HCT116 (cell line): Measurements from ENCODE around the gene CD7. TPM values are rescaled to one million over a fixed set of nuclear protein-coding genes. Genes with fewer than 3 reads are reported as not detected.

Source experiments
- ATAC-seq: fragments of 200-7000 bp; cut with Tn5 transposase; 2 replicates; pipeline ENCODE4 v1.9.1; 2020; ENCODE audit warnings: mild to moderate bottlenecking, moderate library complexity
- BruUV-seq: library from RNA; stranded (reverse); fragments of 400-500 nt; replicated peaks from 2 replicates; lab custom pipeline; 2021; lab: Mats Ljungman, UMichigan
- CTCF ChIA-PET: fragments of 300-600 bp; sonication (Branson Sonifier 250); formaldehyde crosslinking; loops from one replicate; lab custom pipeline; 2021; ENCODE audit warnings: antibody characterized with exemption; lab: Charles Lee
- POLR2A ChIA-PET: fragments of 300-600, 350-600 bp; sonication (Branson Sonifier 250); formaldehyde crosslinking; loops from one replicate; lab custom pipeline; 2021; ENCODE audit warnings: antibody characterized with exemption; lab: Charles Lee
- RAD21 ChIA-PET, 2 experiments: fragments of 300-600 bp; sonication (Branson Sonifier 250); formaldehyde crosslinking; loops; one replicate each; lab custom pipeline; 2023; ENCODE audit warnings: low total read pairs in 2 of 2; ENCODE audit not compliant: uncharacterized antibody in 2 of 2, unreplicated experiment in 2 of 2, low non-redundant PET in 1 of 2; lab: Charles Lee
- DNase-seq: peaks from one replicate; pipeline ENCODE4 v3.0.0-alpha.2; 2010; ENCODE audit warnings: low read depth, low spot score
- H2AFZ ChIP-seq: fragments of 200-600 bp; shearing (Covaris generic), sonication (generic); 2 replicates; pipeline ENCODE4 v1.6.1; 2017; ENCODE audit warnings: low read depth, mixed run types, mixed read lengths, antibody characterized with exemption, low read length; ENCODE audit not compliant: poor library complexity, severe bottlenecking
- H3K27ac ChIP-seq: 2 replicates; pipeline ENCODE4 v1.5.1; 2012; ENCODE audit warnings: low read depth, low read length
- H3K27me3 ChIP-seq: fragments of 200-600 bp; sonication (generic); 2 replicates; pipeline ENCODE4 v1.6.1; 2016; ENCODE audit warnings: mixed run types, low read length, mixed read lengths; ENCODE audit not compliant: insufficient read depth
- H3K36me3 ChIP-seq, 2 experiments: fragments of 200-500 bp in 1 of 2; fragments of 200-600 bp in 1 of 2; sonication (Bioruptor generic) in 1 of 2; sonication (generic) in 1 of 2; 2 replicates each; pipeline versions ENCODE4 v1.5.1 to v1.6.1; 2014 to 2016; ENCODE audit warnings: low read length in 2 of 2, inconsistent platforms in 1 of 2, mixed read lengths in 1 of 2, mixed run types in 1 of 2; ENCODE audit not compliant: insufficient read depth in 2 of 2, control insufficient read depth in 1 of 2
- H3K4me1 ChIP-seq, 2 experiments: fragments of 200-600 bp in 1 of 2; sonication (generic) in 1 of 2; 2 replicates each; pipeline versions ENCODE4 v1.5.1 to v1.6.1; 2012 to 2017; ENCODE audit warnings: low read length in 2 of 2, inconsistent platforms in 1 of 2, mild to moderate bottlenecking in 1 of 2, mixed read lengths in 1 of 2, mixed run types in 1 of 2, moderate library complexity in 1 of 2; ENCODE audit not compliant: insufficient read depth in 2 of 2, control insufficient read depth in 1 of 2
- H3K4me2 ChIP-seq: fragments of 200-600 bp; sonication (generic); 2 replicates; pipeline ENCODE4 v1.6.1; 2017; ENCODE audit warnings: mixed run types, low read length, mixed read lengths
- H3K4me3 ChIP-seq, 2 experiments: fragments of 200-600 bp in 1 of 2; sonication (generic) in 1 of 2; replicated peaks in 1 of 2; 2 replicates each; pipeline ENCODE4 v1.5.1; 2011 to 2016; ENCODE audit warnings: low read length in 2 of 2, control low read depth in 1 of 2, low read depth in 1 of 2, mild to moderate bottlenecking in 1 of 2, mixed read lengths in 1 of 2, mixed run types in 1 of 2
- H3K79me2 ChIP-seq: fragments of 200-600 bp; sonication (generic); 2 replicates; pipeline ENCODE4 v1.6.1; 2017; ENCODE audit warnings: mild to moderate bottlenecking, mixed run types, low read length, moderate library complexity, mixed read lengths; ENCODE audit not compliant: insufficient read depth
- H3K9ac ChIP-seq: fragments of 200-600 bp; sonication (generic); 2 replicates; pipeline ENCODE4 v1.6.1; 2016; ENCODE audit warnings: low read length, mixed read lengths
- H3K9me2 ChIP-seq: fragments of 200-600 bp; sonication (generic), shearing (Covaris generic); 2 replicates; pipeline ENCODE4 v1.6.1; 2017; ENCODE audit warnings: mixed run types, mild to moderate bottlenecking, moderate library complexity; ENCODE audit not compliant: insufficient read depth
- H3K9me3 ChIP-seq, 2 experiments: fragments of 200-500 bp in 1 of 2; fragments of 200-600 bp in 1 of 2; sonication (Bioruptor generic) in 1 of 2; sonication (generic) in 1 of 2; 2 replicates each; pipeline ENCODE4 v1.6.1; 2014 to 2017; ENCODE audit warnings: low read length in 2 of 2, mixed read lengths in 2 of 2, inconsistent platforms in 1 of 2, low read depth in 1 of 2, mild to moderate bottlenecking in 1 of 2, mixed run types in 1 of 2, moderate library complexity in 1 of 2; ENCODE audit not compliant: control insufficient read depth in 1 of 2, insufficient read depth in 1 of 2
- H4K20me1 ChIP-seq: fragments of 200-600 bp; sonication (generic), shearing (Covaris generic); 2 replicates; pipeline ENCODE4 v1.6.1; 2017; ENCODE audit warnings: mixed run types, mild to moderate bottlenecking, moderate library complexity; ENCODE audit not compliant: insufficient read depth
- ATF3 ChIP-seq: IDR thresholded peaks from 2 replicates; pipeline ENCODE4 v1.6.1; 2012
- CBX3 ChIP-seq: IDR thresholded peaks from 2 replicates; pipeline ENCODE4 v1.6.1; 2012; ENCODE audit warnings: low read depth
- CEBPB ChIP-seq: IDR thresholded peaks from 2 replicates; pipeline ENCODE4 v1.6.1; 2012; ENCODE audit warnings: low read depth
- EZH2 ChIP-seq: fragments of 200-600 bp; sonication (generic); IDR thresholded peaks from 2 replicates; pipeline ENCODE4 v1.6.1; 2017; ENCODE audit warnings: antibody characterized with exemption, mixed run types
- EZH2phosphoT487 ChIP-seq: fragments of 200-600 bp; IDR thresholded peaks from 2 replicates; pipeline ENCODE4 v1.6.1; 2018; ENCODE audit warnings: antibody characterized with exemption, borderline replicate concordance
- FOSL1 ChIP-seq: IDR thresholded peaks from 2 replicates; pipeline ENCODE4 v1.6.1; 2012; ENCODE audit warnings: low read depth
- MAX ChIP-seq: IDR thresholded peaks from 2 replicates; pipeline ENCODE4 v1.6.1; 2012
- POLR2A ChIP-seq: IDR thresholded peaks from 2 replicates; pipeline ENCODE4 v1.7.0; 2011; ENCODE audit warnings: borderline replicate concordance; ENCODE audit not compliant: insufficient read depth, insufficient read length; ENCODE audit errors: extremely low read depth
- RAD21 ChIP-seq: IDR thresholded peaks from 2 replicates; pipeline ENCODE4 v1.6.1; 2012; ENCODE audit warnings: low read depth, mild to moderate bottlenecking
- REST ChIP-seq: IDR thresholded peaks from 2 replicates; pipeline ENCODE4 v1.6.1; 2012; ENCODE audit warnings: low read depth
- SRF ChIP-seq: IDR thresholded peaks from 2 replicates; pipeline ENCODE4 v1.6.1; 2012; ENCODE audit warnings: low read depth
- TCF7L2 ChIP-seq: IDR thresholded peaks from 2 replicates; pipeline ENCODE4 v1.7.0; 2011; ENCODE audit warnings: borderline replicate concordance, inconsistent platforms; ENCODE audit not compliant: insufficient read depth, insufficient read length; ENCODE audit errors: extremely low read depth
- ZBTB33 ChIP-seq: IDR thresholded peaks from 2 replicates; pipeline ENCODE4 v1.6.1; 2011; ENCODE audit warnings: mild to moderate bottlenecking, low read length, moderate library complexity; ENCODE audit not compliant: insufficient replicate concordance; ENCODE audit errors: extremely low read depth
- ZFX ChIP-seq: fragments of 450-650 bp; IDR thresholded peaks from 2 replicates; pipeline ENCODE4 v1.6.1; 2017
- ZNF274 ChIP-seq: fragments of 200-500 bp; sonication (Bioruptor generic); IDR thresholded peaks from 2 replicates; pipeline ENCODE4 v1.6.1; 2014; ENCODE audit warnings: mild to moderate bottlenecking, low read depth, low read length, inconsistent platforms
- intact Hi-C: fragments of 100-400 bp; cut with micrococcal nuclease; formaldehyde crosslinking; loops from 2 replicates; pipeline ENCODE4 v1.10.0; 2022
- total RNA-seq: library from RNA; stranded (reverse); gene quantifications from one replicate; pipeline ENCODE4 v1.2.1, GENCODE V29; 2021; ENCODE audit not compliant: unreplicated experiment

CD7 gene
- total RNA-seq, 1 experiment from 2014 or later = 0.61 TPM

- Histone ChIP-seq H3K9ac (no peak overlapping the region), H3K27ac (no peak overlapping the region), H3K9me3 (peaks cover 0 to 21% of the 10 kb centered on the region in 2 experiments; a peak in 1 of 4 replicates), H2AFZ (no peak overlapping the region), H3K36me3 (no peaks in the 10 kb centered on the region), H3K9me2 (no peaks in the 10 kb centered on the region), H3K27me3 (no peaks in the 10 kb centered on the region), H4K20me1 (no peaks in the 10 kb centered on the region), H3K79me2 (no peaks in the 10 kb centered on the region), H3K4me1 (peaks cover 0 to 8% of the 10 kb centered on the region in 2 experiments; a peak in 2 of 4 replicates), H3K4me2 (no peak overlapping the region), H3K4me3 (no peak overlapping the region)
- ATAC-seq = no peak
- ChIA-PET POLR2A (no interaction called here), RAD21 (no interaction called here), CTCF (no interaction called here)
- no peak for DNase-seq
- no TSS peak for BruUV-seq
- intact Hi-C loops = no loop called here
- TF ChIP-seq RAD21 (no peak), TCF7L2 (no peak), ZNF274 (no peak), ZFX (no peak), ZBTB33 (no peak), CBX3 (no peak), ATF3 (no peak), EZH2phosphoT487 (no peak), SRF (no peak), EZH2 (no peak), CEBPB (no peak), MAX (no peak), FOSL1 (no peak), REST (no peak), POLR2A (no peak)
Measured at GRCh38 chr17:82319619-82320062, 2.2 kb upstream of the CD7 start.
